ENCODE results near the gene ANKRD42.

ANKRD42 gene

DNA sequence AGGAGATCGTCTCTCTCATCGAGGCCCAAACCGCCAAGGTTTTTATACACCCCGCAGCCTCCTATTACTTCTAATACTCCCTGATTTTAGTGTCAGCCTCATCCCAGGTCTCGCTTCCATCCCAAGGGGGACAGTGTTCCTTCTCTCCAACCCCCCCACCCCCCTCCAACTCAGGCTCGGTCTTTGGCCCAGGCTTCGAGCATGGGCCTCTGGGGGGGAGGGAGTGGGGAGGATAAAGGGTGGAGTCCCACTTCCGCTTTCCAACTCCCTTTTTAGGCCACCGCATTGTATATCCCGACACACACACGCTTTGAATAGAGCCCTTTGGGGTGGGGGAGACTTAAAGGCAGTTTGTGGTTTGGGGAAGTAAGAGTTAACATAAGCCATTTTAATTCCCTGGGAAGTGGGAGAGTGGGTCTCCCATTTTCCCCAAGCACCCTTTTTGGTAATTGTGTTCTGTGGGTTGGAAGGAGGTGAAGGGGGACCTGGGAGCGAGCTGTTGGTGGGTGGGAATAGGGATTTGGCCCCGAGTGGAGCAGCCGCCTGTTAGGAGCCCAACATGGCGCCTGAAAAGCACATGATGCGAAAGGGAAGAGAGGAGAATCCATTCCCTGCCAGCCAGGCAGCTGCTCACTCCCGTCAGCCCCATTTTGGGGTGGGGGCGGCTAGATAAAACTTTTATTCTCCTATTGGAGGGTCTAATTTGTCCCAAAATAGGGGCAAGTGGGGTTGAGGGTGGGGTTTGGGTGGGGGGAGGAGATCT lies 35.7 kb upstream of the ANKRD42 start:
- Histone ChIP-seq H3K4me2 (peak overlapping the region; percentile 49), H4K20me1 (ENCODE audit: insufficient read depth) (peaks cover 42% of the 10 kb centered on the region), H3K9ac (peak overlapping the region; percentile 96), H2AFZ (ENCODE audit: low read depth) (no peak overlapping the region), H3K27me3 (ENCODE audit: insufficient read depth, low read depth) (no peaks in the 10 kb centered on the region), H3K27ac (peak overlapping the region; percentile 92), H3K4me1 (ENCODE audit: low read depth, poor library complexity, severe bottlenecking) (peaks cover 42% of the 10 kb centered on the region), H3K36me3 (ENCODE audit: insufficient read depth) (peaks cover 10% of the 10 kb centered on the region; the same call in 1 of the 2 replicates), H3K79me2 (ENCODE audit: insufficient read depth, low read depth) (peaks cover 58% of the 10 kb centered on the region), H3K4me3 (IDR thresholded peaks at IDR 0.05; ENCODE audit: insufficient read depth, low read depth, low read length) (peak overlapping the region; percentile 90)
- TF ChIP-seq, protein P1, sequence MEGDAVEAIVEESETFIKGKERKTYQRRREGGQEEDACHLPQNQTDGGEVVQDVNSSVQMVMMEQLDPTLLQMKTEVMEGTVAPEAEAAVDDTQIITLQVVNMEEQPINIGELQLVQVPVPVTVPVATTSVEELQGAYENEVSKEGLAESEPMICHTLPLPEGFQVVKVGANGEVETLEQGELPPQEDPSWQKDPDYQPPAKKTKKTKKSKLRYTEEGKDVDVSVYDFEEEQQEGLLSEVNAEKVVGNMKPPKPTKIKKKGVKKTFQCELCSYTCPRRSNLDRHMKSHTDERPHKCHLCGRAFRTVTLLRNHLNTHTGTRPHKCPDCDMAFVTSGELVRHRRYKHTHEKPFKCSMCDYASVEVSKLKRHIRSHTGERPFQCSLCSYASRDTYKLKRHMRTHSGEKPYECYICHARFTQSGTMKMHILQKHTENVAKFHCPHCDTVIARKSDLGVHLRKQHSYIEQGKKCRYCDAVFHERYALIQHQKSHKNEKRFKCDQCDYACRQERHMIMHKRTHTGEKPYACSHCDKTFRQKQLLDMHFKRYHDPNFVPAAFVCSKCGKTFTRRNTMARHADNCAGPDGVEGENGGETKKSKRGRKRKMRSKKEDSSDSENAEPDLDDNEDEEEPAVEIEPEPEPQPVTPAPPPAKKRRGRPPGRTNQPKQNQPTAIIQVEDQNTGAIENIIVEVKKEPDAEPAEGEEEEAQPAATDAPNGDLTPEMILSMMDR (conservative IDR thresholded peaks at IDR 0.05; ENCODE audit: low read depth, low read length), result 0 out of 2 replicates have a peak, but pooled peaks have one; percentile 26

DNA sequence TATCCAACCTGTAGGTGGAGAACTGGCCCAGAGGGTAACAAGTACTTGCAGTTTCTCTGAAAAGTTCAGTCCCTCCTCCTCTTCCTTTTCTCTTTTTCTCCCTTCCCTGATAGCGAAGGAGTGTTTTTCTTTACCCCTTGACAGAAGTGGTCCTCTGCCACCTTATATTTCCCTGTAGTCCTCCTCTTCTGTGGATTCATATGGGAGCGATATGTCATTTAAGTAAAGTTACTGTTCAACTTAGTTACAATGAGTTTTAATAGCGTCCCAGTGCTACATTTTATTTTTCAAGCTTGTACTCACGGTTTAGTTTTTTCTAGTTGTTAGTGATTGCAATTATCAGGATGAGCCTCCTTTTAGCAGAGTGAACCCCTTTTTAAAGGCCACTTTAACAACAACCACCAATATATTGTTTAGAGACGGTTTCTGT lies 35.1 kb upstream of the ANKRD42 start:
- Histone ChIP-seq H3K36me3 (ENCODE audit: insufficient read depth) (peaks cover 10% of the 10 kb centered on the region; the same call in 1 of the 2 replicates), H3K27me3 (ENCODE audit: insufficient read depth, low read depth) (no peaks in the 10 kb centered on the region), H3K27ac (peak overlapping the region; percentile 92), H3K4me2 (peak overlapping the region; percentile 98), H4K20me1 (ENCODE audit: insufficient read depth) (peaks cover 47% of the 10 kb centered on the region), H3K4me3 (IDR thresholded peaks at IDR 0.05; ENCODE audit: insufficient read depth, low read depth, low read length) (peak overlapping the region; percentile 90), H3K9ac (peak overlapping the region; percentile 96), H3K79me2 (ENCODE audit: insufficient read depth, low read depth) (peaks cover 64% of the 10 kb centered on the region), H2AFZ (ENCODE audit: low read depth) (no peak overlapping the region), H3K4me1 (ENCODE audit: low read depth, poor library complexity, severe bottlenecking) (peaks cover 48% of the 10 kb centered on the region)
- TF ChIP-seq, protein P1 (conservative IDR thresholded peaks at IDR 0.05; ENCODE audit: low read depth, low read length), result no peak

DNA sequence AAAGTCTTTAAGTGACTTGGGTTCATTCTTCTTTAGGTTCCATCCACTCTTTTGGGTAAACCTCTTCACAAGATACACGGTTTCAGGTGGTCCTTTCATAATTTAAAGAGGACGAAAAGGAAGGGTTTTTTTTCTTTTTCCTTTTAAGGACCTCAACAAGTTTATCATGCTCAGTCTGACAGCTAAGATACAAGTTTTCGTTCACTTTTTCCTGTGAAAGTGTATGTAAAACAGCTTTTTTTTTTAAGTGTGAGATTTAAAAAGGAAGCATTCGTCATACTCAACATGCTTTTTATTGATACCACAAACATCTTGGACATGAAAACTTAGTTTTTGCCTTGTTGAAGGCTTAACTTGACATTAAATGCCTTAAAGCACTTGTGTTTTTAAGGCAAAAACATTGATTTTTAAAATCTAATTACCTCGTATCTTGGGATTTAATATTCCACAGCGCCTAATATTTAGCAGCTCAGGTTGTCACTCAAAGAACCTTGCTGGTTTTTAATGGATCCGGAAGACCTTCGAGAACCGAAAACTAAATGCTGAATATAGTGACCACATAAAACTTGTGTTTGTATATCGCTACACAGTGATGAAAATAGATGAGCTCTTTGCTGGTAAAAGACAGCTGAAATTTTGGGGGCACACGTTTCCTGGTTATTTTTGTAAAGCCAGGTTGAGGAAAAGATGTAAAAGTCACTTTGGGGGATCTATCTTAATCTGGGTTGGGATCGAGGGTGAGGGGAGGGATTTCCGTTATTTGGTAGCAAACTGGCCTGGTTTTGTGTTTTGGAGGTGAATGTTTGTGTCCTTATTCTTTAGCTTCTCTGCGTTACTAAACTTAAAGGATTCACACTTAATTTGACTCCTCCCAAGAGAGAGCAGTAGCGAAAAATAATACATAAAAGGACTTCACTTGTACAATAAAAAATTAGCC lies 34.3 kb upstream of the ANKRD42 start:
- Histone ChIP-seq H3K4me2 (peak overlapping the region; percentile 98), H3K27me3 (ENCODE audit: insufficient read depth, low read depth) (no peaks in the 10 kb centered on the region), H3K27ac (peak overlapping the region; percentile 92), H3K4me1 (ENCODE audit: low read depth, poor library complexity, severe bottlenecking) (peaks cover 50% of the 10 kb centered on the region), H3K9ac (peak overlapping the region; percentile 96), H2AFZ (ENCODE audit: low read depth) (no peak overlapping the region), H3K4me3 (IDR thresholded peaks at IDR 0.05; ENCODE audit: insufficient read depth, low read depth, low read length) (no peak overlapping the region), H3K79me2 (ENCODE audit: insufficient read depth, low read depth) (peaks cover 73% of the 10 kb centered on the region), H3K36me3 (ENCODE audit: insufficient read depth) (peaks cover 10% of the 10 kb centered on the region; the same call in 1 of the 2 replicates), H4K20me1 (ENCODE audit: insufficient read depth) (peaks cover 47% of the 10 kb centered on the region)
- TF ChIP-seq, protein P1 (conservative IDR thresholded peaks at IDR 0.05; ENCODE audit: low read depth, low read length), result no peak

Measured in KMS-11 (cell line).